ENCODE data around the gene FBXO42. TPM values are rescaled to one million over a fixed set of nuclear protein-coding genes. Genes with fewer than 3 reads are reported as not detected.

Gene FBXO42
- total RNA-seq, 1 donor from 2014 or later = 16.1 TPM

DNA sequence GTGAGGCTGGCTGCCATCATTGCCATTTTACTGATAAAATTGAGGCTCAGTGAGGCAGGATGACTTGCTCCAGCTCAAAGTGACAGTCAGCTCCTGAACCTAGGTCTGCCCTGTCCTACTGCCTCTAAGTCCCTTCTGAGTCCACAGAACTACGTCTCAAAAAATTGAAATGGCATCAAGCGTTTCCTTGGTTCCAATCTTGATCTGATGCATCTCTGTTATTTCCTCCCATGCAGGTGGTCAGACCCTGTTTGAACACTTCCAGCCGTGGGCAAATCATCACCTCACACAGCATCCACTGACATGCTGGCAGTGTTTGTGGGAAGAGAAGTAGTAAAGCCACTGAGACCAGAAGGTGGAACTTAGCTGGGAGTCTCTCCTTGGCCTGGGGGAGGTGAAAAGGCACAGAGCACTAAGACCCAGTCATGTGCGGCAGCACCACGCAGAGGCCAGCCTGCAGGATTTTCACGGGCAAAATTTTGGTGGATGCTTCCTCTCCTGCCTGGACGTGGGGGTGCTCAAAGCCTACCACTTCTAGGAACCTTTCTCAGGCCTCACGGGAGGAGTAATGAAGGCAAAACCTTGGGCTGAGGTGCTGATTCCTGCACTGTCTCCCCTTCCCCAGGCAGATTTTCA lies 107.5 kb downstream of the FBXO42 start:
- DNase-seq (ENCODE audit: low spot score) = peak; percentile 51

DNA sequence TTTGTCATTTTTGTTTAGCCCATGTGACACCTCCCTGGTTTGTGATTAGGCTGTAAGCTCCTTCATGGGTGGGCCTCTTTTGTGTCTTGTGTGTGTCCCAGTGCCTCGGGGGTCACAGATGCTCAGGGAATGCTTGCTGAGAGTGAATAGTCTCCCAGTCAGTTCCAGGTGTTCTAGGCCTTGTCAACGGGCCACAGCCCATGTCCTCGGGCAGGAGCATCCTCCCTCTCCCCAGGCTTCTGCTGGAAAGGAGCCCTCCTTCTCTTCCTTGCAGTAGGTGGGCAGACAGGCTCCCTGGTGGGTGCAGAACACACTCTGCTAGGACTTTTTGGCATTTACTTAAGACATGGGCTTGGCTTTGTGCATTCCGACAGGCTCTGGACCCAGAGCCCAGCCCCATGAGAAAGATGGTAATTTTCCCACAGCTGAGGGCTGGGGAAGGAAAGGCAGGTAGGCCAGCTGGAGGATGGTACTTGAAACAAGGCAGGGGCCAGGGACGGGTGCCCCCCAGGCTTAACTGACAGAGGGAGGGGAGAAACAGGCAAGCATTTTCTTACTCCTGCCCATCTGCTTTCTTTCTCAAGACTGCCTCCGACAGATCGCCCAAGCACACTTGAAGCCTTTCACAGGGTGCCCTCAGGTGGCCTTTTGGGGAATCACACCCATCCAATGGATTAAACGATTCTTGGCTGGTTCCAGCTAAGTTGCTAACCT lies 108.2 kb downstream of the FBXO42 start:
- DNase-seq (ENCODE audit: low spot score) = peak; percentile 89

DNA sequence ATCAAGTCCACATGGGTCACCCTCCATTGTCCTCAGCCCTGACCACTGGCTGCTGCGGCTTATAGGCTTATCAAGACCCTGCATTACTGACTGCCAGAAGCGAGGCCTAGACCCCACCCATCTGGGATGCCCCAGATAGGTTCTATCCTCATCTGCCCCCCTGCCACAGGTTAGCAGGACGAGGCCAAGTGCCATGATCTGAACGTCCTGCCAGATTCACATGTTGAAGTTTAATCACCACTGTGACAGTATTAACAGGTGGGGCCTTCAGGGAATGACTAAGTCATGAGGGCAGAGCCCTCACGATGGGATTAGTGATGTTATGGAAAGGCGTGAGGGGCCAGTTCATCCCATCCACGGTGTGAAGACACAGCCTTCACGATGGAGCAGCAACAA lies 109.1 kb downstream of the FBXO42 start:
- DNase-seq (ENCODE audit: low spot score) = no peak

DNA sequence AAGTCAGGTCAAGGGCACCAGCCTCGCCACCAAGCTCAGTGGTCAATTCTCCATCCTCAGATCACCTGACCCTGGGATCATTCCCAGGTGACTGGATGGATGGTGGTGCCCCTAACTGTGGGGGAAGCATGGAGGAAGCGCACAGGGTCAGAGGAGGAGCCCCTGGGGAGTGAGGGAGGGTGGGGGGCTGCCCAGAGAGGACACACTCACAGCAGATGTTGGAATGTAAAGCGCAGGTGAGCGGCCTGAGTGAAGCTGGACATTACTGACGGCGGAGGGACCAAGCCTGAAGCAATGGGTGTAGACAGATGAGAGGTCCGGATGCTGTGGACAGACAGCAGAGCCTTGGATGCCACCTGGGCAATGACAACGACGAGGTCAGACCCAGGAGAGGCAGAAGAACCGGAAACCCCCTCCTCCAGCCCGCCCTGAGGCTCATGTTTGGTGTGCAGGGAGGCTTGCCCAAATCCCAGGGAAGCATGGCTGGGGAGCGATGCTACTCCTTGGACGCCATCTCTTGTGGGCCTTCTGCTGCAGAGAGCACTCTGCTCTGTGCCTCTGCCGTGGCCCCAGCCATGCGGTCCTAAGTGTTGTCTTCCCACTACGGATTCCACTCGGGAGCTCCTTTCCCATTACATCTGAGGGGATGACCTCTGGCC lies 109.6 kb downstream of the FBXO42 start:
- DNase-seq (ENCODE audit: low spot score) = no peak

DNA sequence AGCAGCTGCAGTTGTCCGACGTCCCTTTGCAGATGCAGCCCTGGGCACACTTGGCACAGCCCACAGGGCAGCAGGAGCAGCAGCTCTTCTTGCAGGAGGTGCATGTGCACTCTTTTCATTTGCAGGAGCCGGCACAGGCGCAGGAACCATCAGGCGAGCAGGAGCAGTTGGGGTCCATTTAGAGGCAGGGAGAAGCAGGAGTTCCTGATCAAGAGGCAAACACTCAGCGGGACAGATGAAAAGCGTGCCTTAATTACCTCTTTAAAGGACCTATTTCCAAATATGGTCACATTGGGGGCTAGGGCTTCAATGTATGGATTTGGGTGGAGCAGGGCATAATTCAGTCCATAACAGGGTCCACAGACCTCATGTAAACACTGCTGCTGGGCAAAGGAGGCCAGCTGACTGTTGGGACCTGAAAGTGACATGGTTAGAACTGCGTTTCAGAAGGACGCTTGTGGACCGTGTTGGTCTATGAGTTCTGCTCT lies 111.0 kb downstream of the FBXO42 start:
- peak; percentile 39 for DNase-seq (ENCODE audit: low spot score)

DNA sequence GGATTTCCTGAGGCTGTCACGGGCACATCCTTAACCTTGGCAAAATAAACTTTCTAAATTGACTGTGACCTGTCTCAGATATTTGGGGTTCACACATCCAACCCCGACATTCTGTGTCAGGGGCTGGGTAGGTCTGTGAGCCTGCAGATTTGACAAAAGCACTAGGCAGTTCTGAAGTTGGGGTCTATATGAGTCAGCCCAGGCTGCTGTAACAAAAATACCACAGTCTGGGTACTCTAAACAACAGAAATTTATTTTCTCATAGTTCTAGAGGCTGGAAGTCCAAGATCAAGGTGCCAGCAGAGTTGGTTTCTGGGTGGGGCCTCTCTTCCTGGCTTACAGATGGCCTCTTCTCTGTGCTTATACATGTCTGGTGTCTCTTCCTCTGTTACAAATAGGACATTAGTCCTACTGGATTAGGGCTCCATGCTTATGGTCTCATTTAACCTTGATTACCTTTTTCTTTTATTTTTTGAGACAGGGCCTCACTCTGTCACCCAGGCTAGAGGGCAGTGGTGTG lies 112.2 kb downstream of the FBXO42 start:
- no peak for DNase-seq (ENCODE audit: low spot score)

DNA sequence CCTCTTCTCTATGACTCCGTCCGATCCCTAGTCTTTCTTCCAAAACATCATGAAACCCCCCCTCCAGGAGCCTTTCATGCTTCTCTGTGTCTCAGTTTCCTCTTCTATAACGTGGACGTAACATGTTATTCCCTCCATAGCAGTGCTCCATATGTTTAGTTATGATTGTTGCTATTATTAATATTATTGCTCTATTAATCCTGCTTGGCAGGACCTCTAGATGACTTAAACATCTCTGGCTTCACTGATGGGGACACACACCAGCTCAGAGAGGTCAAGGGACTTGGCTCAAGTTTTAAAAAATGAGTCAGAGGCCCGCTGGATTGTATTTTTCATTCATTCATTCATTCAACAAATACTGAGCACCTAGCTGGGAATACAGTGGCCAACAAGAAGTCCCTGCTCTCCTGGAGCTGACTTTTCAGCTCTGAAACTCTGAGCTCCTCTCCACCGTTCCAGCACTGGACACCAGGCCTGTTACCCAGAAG lies 114.9 kb downstream of the FBXO42 start:
- no peak for DNase-seq (ENCODE audit: low spot score)

DNA sequence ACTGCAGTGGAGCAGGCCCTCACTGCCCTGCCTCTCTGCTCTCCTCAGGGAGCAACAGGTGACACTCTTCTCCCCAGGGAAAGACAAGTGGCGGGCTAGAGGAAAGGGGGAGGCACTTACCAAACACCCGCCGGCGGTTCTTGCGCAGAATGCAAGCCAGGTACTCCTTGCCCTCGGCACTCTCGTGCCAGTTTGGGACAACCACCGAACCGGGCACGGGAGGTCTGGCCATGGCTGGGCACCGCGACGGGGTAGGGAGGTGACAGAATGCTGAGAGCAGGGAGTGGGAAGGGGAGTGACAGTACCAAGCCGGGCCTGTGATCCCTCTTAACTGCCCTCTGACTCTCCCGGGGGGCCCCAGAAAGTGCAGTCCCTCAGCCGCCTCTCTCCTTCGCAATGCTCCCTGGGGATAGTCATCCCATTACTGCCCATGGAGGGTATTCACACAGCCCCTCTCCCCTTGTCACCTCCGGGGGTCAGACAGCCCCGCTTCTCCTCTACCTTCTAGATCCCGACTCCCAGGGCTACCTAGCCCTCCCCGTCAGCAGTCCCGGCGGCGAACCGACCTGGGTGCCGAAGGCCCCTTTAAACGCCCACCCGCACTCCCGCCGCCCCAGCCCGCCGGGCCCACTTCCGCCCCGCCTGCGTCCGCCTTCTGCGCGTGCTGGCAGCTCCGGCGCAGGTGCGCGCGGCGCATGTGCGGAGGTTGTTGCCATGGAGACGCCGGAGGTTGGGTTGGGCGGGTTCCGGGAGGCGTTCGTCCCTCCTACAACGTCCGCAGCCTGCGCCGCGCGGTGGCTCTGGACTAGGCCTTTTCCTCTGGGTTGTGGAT lies 115.6 kb downstream of the FBXO42 start, which contains the start of gene CPLANE2:
TSS of gene CPLANE2 (minus strand) at position 673 of the 832 bp plus-strand sequence. CDS start at position 232, 441 bp downstream.
- DNase-seq (ENCODE audit: low spot score) = peak; percentile 97

DNA sequence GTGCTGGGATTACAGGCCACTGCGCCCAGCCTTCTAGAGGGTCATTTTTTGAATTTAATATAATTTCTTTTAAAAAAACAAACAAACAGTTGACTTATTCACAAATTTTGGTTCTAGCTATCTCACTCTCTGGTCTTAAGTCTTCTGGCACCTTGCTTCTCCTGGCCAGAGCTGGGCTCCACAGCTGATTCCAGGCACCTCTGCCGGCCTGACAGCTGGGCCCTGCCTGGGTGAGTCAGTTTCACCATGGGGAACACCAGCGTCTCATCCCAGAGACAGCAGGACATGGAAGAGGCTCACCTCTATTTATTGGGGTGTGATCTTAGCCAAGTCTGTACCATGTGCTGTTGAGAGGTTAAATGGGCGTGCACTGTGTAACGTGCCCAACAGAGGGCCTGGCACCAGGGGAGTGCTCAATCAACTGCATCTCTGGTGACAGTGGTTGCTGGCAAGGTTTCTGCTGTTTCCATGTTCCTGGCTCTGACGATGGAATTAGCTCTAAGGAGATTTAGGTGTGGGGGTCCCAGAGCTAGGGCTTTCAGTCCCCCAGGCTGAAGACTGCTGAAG lies 116.3 kb downstream of the FBXO42 start:
- no peak for DNase-seq (ENCODE audit: low spot score)

DNA sequence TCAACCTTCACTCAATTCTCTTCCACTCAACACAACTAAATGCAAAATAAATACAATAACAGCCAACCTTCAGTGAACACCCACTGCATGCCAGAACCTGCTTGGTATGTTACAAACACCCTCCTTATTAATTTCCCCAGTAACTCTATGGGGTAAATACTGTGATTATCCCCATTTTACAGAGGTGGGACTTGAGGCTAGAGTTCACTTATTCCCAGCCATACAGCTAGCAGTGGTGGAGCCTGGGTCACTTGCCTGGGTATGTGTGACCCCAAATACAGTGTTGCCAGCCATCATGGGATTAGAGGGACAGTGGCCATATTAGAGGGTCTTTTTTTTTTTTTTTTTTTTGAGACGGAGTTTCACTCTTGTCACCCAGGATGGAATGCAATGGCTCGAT lies 116.9 kb downstream of the FBXO42 start:
- DNase-seq (ENCODE audit: low spot score) = no peak

DNA sequence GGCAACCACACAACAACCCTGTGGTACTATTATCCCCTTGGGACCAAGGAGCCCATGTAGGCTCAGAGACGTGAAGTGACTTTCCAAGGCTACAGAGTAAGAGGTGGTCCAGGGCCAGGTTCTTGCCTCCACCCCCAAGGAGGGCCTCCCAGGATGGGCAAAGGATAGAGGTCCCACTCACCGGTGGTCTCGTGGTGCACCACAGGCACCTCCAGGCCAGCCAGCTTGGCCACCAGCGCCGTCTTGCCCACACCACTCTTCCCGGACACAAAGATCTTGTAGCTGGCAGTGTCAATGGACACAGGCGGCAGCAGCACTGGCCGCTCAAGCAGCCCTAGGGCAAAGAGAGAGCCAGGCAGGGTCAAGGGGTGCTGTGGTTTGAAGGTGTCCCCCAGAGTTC lies 118.8 kb downstream of the FBXO42 start:
- no peak for DNase-seq (ENCODE audit: low spot score)

DNA sequence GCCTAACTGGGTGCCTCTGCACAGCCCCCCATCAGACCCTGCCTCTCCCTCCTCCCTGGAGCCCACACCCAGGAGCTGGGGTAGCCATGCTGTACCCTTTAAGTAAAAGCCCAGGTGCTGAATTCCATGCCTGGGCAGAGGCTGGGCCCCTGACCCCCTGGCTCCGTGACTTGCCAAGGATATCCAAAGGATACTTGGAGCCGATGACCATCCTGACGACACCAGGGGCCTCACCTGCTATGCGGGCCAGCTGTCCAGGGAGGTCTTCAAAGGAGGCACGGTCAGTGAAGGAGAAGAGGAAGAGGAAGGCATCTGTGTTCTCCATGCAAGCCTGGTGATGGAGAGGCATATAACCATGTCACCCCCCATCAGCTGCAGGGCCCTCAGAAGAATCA lies 120.0 kb downstream of the FBXO42 start:
- DNase-seq (ENCODE audit: low spot score) = no peak

DNA sequence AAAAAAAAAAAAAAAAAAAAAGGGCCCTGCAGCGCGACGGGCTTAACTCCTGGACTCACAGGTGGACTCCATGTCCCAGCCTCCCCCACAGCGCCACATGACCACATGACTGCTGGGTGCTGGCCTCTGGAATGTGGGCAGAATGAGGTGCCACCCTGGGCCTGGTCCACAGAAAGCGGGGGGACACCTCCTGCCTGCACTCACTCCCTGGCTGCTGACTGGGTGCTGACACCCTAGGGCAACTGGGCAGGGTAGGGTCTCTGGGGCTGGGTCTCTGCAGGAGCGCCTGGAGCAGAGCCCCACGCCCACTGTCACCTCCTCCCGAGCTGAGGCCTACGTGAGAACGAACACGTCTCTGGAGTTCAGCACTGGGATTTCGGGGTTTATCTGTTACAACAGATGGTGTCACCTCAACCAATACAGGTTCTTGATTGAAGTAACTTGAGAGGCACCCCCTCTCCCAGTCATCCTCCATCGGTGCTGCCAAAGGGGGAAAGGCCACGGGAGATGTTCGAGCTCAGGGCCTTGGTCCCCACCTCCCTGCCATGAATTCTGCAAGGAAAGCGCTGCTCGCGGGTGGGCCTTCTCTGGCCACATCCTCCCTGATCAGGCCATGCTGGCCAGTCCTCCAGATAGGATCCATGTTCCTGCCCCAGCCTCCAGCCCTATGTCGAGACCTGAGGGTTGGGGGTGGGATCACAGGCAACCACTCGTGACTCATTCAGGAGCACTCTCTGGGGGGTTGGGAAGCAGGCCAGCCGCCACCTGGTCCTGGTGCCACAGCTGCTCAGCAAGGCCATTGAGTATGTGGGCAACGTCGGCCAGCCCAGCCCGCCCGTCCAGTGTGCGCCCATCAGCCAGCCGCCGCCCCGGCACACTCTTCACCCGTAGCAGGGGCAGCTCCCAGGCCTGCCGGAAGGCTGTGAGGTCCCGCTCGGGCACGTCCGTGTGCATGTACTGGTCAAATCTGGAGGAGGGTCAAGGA lies 120.7 kb downstream of the FBXO42 start:
- DNase-seq (ENCODE audit: low spot score) = no peak

DNA sequence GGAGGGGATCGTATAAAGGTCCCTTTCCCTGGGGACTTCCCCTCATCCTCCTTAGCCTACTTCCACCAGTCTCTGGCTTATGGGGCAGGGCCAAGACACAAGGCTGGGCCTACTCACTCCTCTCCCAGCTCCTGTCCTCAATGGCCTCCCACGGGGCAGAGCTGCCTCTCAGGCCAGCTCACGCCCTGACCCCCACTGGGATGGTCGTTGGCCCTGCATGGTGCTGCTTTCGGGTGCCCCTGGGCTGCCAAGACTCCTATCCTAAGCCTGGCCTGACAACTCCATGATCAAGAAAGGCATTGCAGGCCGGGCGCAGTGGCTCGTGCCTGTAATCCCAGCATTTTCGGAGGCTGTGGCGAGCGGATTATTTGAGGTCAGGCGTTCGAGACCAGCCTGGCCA lies 121.5 kb downstream of the FBXO42 start:
- no peak for DNase-seq (ENCODE audit: low spot score)

DNA sequence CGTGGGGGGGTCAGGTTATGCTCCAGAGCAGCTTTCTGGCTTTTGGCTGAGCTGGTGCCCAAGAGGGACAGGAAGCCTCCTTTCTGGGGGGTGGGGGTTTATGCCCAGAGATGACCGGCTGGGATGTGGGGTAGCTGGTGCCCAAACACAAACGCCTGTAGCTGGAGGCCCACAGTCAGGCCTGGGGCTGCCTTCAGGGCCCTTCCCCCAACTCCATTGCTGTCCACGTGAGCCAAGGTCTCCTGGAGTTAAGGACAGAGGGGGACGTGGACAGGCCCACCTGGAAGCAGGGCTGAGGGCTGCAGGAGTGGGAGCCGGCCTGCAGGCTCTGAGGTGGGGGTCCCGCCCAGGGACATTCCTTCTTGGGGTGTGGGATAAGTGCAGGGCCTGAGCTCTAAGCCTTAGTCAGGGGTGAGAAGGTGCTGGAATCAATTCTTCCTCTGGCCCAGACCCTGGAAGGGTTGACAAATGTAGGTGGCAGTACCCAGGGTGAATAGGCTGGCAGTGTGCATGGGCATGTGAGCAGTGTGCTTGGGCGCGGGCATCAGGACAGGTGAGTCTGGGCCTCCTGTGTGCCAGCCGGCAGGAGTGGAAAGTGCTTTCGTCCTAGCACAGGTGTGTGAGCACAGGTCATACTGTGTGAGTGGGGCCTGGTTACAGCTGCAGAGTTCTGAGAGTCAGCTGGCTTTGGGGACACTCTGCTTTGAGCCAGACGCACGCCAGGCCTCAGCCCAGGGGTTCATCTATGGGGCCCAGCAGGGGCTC lies 122.1 kb downstream of the FBXO42 start:
- DNase-seq (ENCODE audit: low spot score) = no peak

DNA sequence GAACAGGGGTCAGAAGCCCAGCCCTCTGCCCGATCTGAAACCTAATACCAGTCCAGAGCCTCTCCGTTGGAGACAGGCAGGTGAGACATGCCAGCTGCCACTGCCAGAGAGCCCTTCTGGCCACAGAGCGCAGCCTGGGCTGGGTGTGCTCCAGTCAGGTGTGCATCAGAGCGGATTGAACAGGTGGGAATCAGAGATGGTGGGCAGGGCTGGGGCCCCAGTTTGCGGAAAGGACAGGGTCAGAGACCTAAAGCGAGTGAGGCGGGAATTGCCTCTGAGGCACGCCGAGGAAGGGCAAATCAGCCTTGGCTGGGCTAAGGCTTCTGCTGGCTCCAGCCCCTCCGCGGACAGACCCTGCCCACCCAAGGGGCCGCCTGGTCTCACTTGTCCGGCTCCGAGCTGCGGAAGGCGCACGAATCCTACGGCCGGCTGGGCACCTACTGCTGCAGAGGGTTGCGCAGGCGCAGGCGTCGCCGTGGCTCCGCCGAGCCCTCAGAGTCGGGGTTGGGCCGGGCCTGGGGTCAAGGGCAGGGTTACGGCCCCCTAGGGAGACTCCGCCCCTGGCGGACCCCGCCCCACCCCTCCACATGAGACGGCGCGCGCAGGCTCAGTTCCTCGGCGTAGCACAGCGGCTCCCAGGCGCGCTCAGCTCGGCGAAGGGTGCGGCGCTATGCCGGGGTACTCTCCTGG lies 125.6 kb downstream of the FBXO42 start:
- no peak for DNase-seq (ENCODE audit: low spot score)

DNA sequence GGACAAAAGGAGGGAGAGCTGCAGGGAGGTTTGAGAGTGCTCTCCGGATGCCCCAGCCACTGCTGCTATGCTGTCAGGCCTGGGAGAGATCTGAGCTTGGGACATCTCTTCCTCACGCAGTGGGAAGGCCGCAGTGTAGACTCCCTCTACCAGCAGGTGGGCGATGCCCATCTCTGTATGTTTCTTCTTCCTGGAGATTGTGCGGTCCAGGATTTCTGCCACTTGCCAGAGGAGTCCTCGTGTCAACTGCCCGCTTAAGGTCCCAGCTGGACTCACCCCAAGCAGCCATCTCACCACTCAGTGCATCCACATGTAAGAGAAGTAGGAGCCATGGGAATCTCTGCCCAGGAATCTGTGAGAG lies 126.2 kb downstream of the FBXO42 start:
- DNase-seq (ENCODE audit: low spot score) = no peak

DNA sequence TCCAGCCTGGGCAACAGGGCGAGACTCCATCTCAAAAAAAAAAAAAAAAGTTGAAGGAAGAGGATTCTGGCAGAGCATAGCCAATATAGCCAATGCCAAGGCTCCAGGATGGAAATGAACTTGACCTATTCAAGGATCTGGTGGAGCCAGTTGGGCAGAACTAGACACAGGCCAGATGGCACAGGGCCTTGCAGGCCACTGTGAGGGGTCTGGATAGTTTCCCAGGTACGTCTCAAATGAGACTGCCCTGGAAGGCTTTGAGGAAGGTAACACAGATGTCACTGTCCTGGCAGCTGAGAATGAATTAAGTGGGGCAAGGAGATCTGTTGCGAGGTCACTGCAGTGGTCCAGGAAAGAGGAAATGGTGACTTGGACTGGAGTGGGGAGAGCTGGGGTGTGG lies 127.8 kb downstream of the FBXO42 start:
- DNase-seq (ENCODE audit: low spot score) = no peak

Data from mesenteric fat pad (tissue), 1 donor.